ENCODE data around the gene RBM20. TPM values are rescaled to one million over a fixed set of nuclear protein-coding genes. Genes with fewer than 3 reads are reported as not detected.

Gene RBM20
- polyA plus RNA-seq, 2 of the 4 experiments (the other 2 are of a cell fraction): 1.5 to 1.8 TPM

GRCh38 chr10:110711382-110711781, 67.2 kb downstream of the RBM20 start:
- POLR2A ChIA-PET: no interaction called here
- TF ChIP-seq ESRRA (IDR thresholded peaks at IDR 0.05; ENCODE audit: borderline replicate concordance, low read length) (no peak), RAD21 (conservative IDR thresholded peaks at IDR 0.05 in 1 of 2, IDR thresholded peaks at IDR 0.05 in 1 of 2) (no peak), EP300 (IDR thresholded peaks at IDR 0.05) (no peak), MAFK (IDR thresholded peaks at IDR 0.05; ENCODE audit: partially characterized antibody) (no peak), KDM5A (IDR thresholded peaks at IDR 0.05) (no peak), CHD4 (IDR thresholded peaks at IDR 0.05; ENCODE audit: borderline replicate concordance) (no peak), RNF2 (IDR thresholded peaks at IDR 0.05; ENCODE audit: borderline replicate concordance, low read depth) (no peak), NPAS2 (CRISPR knock-in tag; IDR thresholded peaks at IDR 0.05; ENCODE audit: borderline replicate concordance) (no peak), HOXA7 (CRISPR knock-in tag; IDR thresholded peaks at IDR 0.05) (no peak), HEYL (CRISPR knock-in tag; IDR thresholded peaks at IDR 0.05) (no peak), ELK1 (IDR thresholded peaks at IDR 0.05; ENCODE audit: low read depth, low read length) (no peak), FOSB (CRISPR knock-in tag; IDR thresholded peaks at IDR 0.05) (no peak), MAZ (IDR thresholded peaks at IDR 0.05; ENCODE audit: borderline replicate concordance, low read depth, low read length) (no peak)
- TF ChIP-seq, protein P1, sequence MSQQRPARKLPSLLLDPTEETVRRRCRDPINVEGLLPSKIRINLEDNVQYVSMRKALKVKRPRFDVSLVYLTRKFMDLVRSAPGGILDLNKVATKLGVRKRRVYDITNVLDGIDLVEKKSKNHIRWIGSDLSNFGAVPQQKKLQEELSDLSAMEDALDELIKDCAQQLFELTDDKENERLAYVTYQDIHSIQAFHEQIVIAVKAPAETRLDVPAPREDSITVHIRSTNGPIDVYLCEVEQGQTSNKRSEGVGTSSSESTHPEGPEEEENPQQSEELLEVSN (IDR thresholded peaks at IDR 0.05; ENCODE audit: borderline replicate concordance, low read depth): no peak
- CTCF ChIA-PET: interaction anchor here (0.7 to 1.4 kb wide), 3 partner anchors 34 to 213 kb away, joined by 3 to 4 read pairs (median 3); no protein-coding TSS in a partner anchor
- DNase-seq (ENCODE audit: low read depth in 1 of 2, low spot score in 1 of 2) (no peak), FAIRE-seq (no peak), ATAC-seq (no peak)
- Histone ChIP-seq H3K4me3 (no peak overlapping the region), H3K27ac (no peak overlapping the region), H3K9me3 (no peaks in the 10 kb centered on the region), H3K4me2 (no peak overlapping the region), H3K4me1 (no peaks in the 10 kb centered on the region)
- 77% methylated on average over 4 of the region's 4 CpGs for WGBS (ENCODE audit: missing lambda C conversion rate)

GRCh38 chr10:110714356-110714755, 70.2 kb downstream of the RBM20 start:
- Histone ChIP-seq H3K4me1 (no peaks in the 10 kb centered on the region), H3K9me3 (no peaks in the 10 kb centered on the region), H3K27ac (no peak overlapping the region), H3K4me3 (no peak overlapping the region), H3K4me2 (no peak overlapping the region)
- FAIRE-seq (no peak), DNase-seq (ENCODE audit: low read depth in 1 of 2, low spot score in 1 of 2) (no peak), ATAC-seq (no peak)
- ChIA-PET CTCF (interaction anchor here (1.2 kb wide), 1 partner anchor 31 kb away, joined by 3 read pairs; no protein-coding TSS in a partner anchor), POLR2A (no interaction called here)
- TF ChIP-seq ESRRA (IDR thresholded peaks at IDR 0.05; ENCODE audit: borderline replicate concordance, low read length): no peak
- TF ChIP-seq SREBF2 (IDR thresholded peaks at IDR 0.05): no peak
- TF ChIP-seq KDM5A (IDR thresholded peaks at IDR 0.05): no peak
- no peak for TF ChIP-seq USF2 (IDR thresholded peaks at IDR 0.05)
- TF ChIP-seq CEBPB (IDR thresholded peaks at IDR 0.05): no peak
- TF ChIP-seq, protein P2, sequence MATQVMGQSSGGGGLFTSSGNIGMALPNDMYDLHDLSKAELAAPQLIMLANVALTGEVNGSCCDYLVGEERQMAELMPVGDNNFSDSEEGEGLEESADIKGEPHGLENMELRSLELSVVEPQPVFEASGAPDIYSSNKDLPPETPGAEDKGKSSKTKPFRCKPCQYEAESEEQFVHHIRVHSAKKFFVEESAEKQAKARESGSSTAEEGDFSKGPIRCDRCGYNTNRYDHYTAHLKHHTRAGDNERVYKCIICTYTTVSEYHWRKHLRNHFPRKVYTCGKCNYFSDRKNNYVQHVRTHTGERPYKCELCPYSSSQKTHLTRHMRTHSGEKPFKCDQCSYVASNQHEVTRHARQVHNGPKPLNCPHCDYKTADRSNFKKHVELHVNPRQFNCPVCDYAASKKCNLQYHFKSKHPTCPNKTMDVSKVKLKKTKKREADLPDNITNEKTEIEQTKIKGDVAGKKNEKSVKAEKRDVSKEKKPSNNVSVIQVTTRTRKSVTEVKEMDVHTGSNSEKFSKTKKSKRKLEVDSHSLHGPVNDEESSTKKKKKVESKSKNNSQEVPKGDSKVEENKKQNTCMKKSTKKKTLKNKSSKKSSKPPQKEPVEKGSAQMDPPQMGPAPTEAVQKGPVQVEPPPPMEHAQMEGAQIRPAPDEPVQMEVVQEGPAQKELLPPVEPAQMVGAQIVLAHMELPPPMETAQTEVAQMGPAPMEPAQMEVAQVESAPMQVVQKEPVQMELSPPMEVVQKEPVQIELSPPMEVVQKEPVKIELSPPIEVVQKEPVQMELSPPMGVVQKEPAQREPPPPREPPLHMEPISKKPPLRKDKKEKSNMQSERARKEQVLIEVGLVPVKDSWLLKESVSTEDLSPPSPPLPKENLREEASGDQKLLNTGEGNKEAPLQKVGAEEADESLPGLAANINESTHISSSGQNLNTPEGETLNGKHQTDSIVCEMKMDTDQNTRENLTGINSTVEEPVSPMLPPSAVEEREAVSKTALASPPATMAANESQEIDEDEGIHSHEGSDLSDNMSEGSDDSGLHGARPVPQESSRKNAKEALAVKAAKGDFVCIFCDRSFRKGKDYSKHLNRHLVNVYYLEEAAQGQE (IDR thresholded peaks at IDR 0.05): no peak
- TF ChIP-seq, protein P3, sequence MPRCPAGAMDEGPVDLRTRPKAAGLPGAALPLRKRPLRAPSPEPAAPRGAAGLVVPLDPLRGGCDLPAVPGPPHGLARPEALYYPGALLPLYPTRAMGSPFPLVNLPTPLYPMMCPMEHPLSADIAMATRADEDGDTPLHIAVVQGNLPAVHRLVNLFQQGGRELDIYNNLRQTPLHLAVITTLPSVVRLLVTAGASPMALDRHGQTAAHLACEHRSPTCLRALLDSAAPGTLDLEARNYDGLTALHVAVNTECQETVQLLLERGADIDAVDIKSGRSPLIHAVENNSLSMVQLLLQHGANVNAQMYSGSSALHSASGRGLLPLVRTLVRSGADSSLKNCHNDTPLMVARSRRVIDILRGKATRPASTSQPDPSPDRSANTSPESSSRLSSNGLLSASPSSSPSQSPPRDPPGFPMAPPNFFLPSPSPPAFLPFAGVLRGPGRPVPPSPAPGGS (IDR thresholded peaks at IDR 0.05): no peak

Data from A549 (cell line).